HG02759 (cell line): ENCODE data around the gene PCDHGC3.

Experiments
- ATAC-seq: cut with Tn5 transposase; IDR thresholded peaks from one replicate; pipeline ENCODE4 v1.9.1; 2021; ENCODE audit warnings: mild to moderate bottlenecking, moderate library complexity; ENCODE audit not compliant: unreplicated experiment

The PCDHGC3 gene

GRCh38 chr5:141484641-141485311 lies 9.0 kb downstream of the PCDHGC3 start, which contains the start of gene PCDHGC4:
Gene PCDHGC4 (plus strand): TSS chr5:141485030. CDS start chr5:141485174, 144 bp downstream.
- ATAC-seq, result peak; percentile 60

GRCh38 chr5:141485321-141486055 lies 9.7 kb downstream of the PCDHGC3 start:
- no peak for ATAC-seq

GRCh38 chr5:141486091-141486490 lies 10.3 kb downstream of the PCDHGC3 start:
- ATAC-seq, result no peak

- ATAC-seq, result no peak
Observed at GRCh38 chr5:141487131-141487530, 11.4 kb downstream of the PCDHGC3 start.

GRCh38 chr5:141488591-141489561 lies 13.1 kb downstream of the PCDHGC3 start, which contains the start of gene PCDHGC5:
Gene PCDHGC5 (plus strand): TSS chr5:141489081. CDS start chr5:141489241, 160 bp downstream.
- no peak for ATAC-seq

- ATAC-seq, result no peak
Observed at GRCh38 chr5:141489841-141490240, 14.1 kb downstream of the PCDHGC3 start.

- ATAC-seq, result no peak
Observed at GRCh38 chr5:141490271-141490670, 14.5 kb downstream of the PCDHGC3 start.

GRCh38 chr5:141490771-141491170 lies 15.0 kb downstream of the PCDHGC3 start:
- no peak for ATAC-seq

GRCh38 chr5:141491323-141492167 lies 15.8 kb downstream of the PCDHGC3 start:
- ATAC-seq, result peak; percentile 20

GRCh38 chr5:141492168-141492885 lies 16.6 kb downstream of the PCDHGC3 start:
- peak; percentile 47 for ATAC-seq

- no peak for ATAC-seq
Observed at GRCh38 chr5:141493500-141494422, 18.0 kb downstream of the PCDHGC3 start.

GRCh38 chr5:141494761-141495452 lies 19.1 kb downstream of the PCDHGC3 start:
- ATAC-seq, result no peak

- ATAC-seq, result no peak
Observed at GRCh38 chr5:141495453-141495811, 19.7 kb downstream of the PCDHGC3 start.

GRCh38 chr5:141496038-141496437 lies 20.3 kb downstream of the PCDHGC3 start:
- ATAC-seq, result no peak

- no peak for ATAC-seq
Observed at GRCh38 chr5:141501761-141502160, 26.0 kb downstream of the PCDHGC3 start.

GRCh38 chr5:141503681-141504080 lies 27.9 kb downstream of the PCDHGC3 start:
- no peak for ATAC-seq

- no peak for ATAC-seq
Observed at GRCh38 chr5:141504216-141504615, 28.4 kb downstream of the PCDHGC3 start.
